Epithelial cell of alveolus of lung (primary cell): ENCODE data around the gene LPGAT1. TPM values are rescaled to one million over a fixed set of nuclear protein-coding genes. Genes with fewer than 3 reads are reported as not detected.

Experiments used
- total RNA-seq: library from RNA; depleted of rRNA; stranded (reverse); fragments of >200 nt; gene quantifications from 2 replicates; pipeline ENCODE4 v1.2.1, GENCODE V29; 2015

LPGAT1 gene
- total RNA-seq: 16.8 and 25.1 TPM in 2 replicates

GRCh38 chr1:211830328-211831142 is at the start of gene LPGAT1:
Gene LPGAT1, minus strand, starts transcription at chr1:211830763. Its CDS starts 1,467 bp downstream, at chr1:211829296.

Other genes with a start within 250 kb of the LPGAT1 start
- gene NEK2, start 155.1 kb downstream of the LPGAT1 start, total RNA-seq: 4.5 and 15.0 TPM in 2 replicates
- 13.8 and 16.0 TPM in 2 replicates for gene INTS7, start 204.8 kb upstream of the LPGAT1 start, total RNA-seq
- 5.6 and 13.7 TPM in 2 replicates for gene DTL, start 205.0 kb upstream of the LPGAT1 start, total RNA-seq